HG02571 (cell line): ENCODE measurements around the gene GCK.

Source experiments
- ATAC-seq: cut with Tn5 transposase; IDR thresholded peaks from one replicate; pipeline ENCODE4 v1.9.1; 2021; ENCODE audit warnings: mild to moderate bottlenecking, moderate library complexity; ENCODE audit not compliant: unreplicated experiment

GCK gene

DNA sequence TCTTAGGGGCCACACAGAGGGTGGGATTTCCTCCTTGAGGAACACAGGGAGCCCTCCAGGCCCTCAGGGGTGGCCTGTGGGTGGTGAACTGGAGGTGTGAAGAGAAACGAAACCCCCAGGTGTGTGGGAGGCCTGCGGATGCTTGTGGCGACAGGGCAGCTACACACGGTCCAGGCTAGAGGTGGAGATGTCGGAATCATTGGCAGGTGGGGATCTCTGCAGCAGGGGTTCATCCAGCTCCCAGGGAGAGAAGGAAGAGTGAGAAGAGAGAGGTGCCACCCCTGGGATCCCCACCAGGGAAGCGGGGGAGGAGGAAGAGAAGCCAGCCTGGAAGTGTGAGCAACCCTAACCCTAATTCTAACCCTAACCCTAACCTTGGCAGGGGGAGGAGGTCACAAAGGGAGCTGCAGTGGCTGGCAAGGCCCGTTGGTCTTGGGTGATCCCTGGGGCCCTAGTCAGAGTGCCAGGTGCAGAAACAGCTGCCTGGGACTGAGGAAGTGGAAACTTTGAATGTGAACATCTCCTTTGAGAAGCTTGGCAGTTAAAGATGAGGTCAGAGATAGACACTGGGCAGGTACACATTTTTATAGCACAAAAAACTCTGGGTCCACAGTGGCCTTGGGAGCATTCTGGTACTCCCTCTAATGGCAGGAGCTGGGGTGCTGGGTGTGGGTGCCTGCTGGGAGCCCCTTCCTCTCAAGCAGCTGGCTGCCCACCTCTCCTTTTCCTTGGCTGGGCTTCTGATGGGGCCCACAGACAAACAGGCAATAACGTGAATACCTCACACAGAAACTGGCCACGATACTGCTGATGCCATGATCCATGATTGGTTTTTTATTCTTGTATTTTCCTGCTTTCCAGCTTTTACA, 91.9 kb downstream of the GCK start:
- peak; percentile 64 for ATAC-seq

DNA sequence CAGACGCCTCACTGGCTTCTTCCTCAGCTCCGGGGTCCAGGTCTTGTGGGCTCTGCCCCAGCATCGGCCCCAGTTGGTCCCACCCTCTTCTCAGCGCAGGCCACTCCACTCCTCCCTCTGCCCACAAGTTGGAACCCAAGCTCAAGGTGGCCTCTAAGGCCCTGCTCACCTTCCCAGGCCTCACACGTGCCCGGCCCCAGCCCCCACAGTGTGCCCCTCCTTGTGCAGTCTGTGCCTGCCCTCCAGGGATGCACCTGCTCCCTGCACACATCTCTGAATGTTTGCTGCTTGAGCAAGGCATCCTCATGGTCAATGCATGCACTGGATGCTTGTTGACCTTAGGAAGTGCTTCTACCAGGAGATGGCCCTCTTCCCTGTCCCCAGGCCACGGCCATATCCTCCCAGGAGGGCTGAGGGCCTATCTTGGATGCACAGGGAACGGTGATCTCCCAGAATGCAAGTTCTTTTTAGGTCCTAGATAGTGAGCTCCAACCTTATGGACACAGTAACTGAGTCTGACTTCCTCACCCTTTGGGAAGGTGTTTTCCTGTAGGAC, 92.8 kb downstream of the GCK start:
- no peak for ATAC-seq

GRCh38 chr7:44095781-44096180, 93.5 kb downstream of the GCK start:
- no peak for ATAC-seq

DNA sequence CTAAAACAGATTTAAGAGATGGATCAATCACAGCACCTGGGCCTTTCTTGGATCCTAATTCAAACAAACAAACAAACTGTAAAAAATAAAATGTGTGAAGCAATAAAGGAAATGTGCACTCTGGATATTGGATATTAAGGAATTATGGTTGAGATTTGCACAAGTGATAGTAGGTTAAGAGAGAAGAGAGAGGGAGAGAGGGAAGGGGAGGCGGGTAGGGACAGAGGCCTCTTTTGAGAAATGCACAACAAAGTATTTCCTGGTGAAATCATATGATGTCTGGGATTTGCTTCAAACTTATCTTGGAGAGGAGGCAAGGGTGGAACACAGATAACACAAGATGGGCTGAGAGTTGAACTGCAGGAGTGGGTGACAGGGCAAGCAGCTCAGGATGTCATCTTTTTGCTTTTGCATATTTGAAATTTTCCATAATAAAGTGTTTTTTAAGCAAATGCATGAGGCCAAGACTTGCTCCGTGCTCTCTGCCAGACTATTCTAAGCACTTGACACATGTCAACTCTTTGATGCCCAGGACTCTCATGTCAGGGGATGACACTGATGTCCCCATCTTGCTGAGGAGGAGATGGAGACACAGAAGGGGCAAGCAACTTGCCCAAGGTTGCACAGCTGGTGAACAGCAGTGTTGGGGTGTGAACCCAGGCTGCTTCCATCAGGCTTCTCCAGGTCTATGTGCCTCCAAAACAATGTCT, 94.2 kb downstream of the GCK start:
- ATAC-seq: no peak

DNA sequence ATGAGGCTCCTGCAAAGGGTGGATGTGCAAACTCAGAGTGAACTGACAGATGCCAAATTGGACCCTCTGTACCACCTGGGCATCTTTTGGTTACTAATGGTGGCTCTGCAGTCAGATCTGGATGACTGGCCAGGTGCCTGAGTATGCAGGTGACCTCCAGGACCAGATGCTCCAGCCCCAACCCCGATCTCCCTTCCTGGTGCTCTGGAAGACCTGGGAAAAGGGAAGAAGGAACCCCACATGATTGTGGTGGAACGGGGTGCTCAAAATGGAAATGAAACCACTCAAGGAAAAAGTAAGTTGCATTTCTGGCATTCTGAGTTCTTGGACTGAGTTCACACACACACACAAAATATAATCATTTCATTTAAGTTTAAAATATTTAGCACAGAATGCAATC, 94.9 kb downstream of the GCK start:
- no peak for ATAC-seq
